HCT116 (cell line): ENCODE data around the gene SMAD7. TPM values are rescaled to one million over a fixed set of nuclear protein-coding genes. Genes with fewer than 3 reads are reported as not detected.

Source experiments
- ATAC-seq: fragments of 200-7000 bp; cut with Tn5 transposase; 2 replicates; pipeline ENCODE4 v1.9.1; 2020; ENCODE audit warnings: mild to moderate bottlenecking, moderate library complexity
- BruUV-seq: library from RNA; stranded (reverse); fragments of 400-500 nt; replicated peaks from 2 replicates; lab custom pipeline; 2021; lab: Mats Ljungman, UMichigan
- CTCF ChIA-PET: fragments of 300-600 bp; sonication (Branson Sonifier 250); formaldehyde crosslinking; loops from one replicate; lab custom pipeline; 2021; ENCODE audit warnings: antibody characterized with exemption; lab: Charles Lee
- POLR2A ChIA-PET: fragments of 300-600, 350-600 bp; sonication (Branson Sonifier 250); formaldehyde crosslinking; loops from one replicate; lab custom pipeline; 2021; ENCODE audit warnings: antibody characterized with exemption; lab: Charles Lee
- RAD21 ChIA-PET, 2 experiments: fragments of 300-600 bp; sonication (Branson Sonifier 250); formaldehyde crosslinking; loops; one replicate each; lab custom pipeline; 2023; ENCODE audit warnings: low total read pairs in 2 of 2; ENCODE audit not compliant: uncharacterized antibody in 2 of 2, unreplicated experiment in 2 of 2, low non-redundant PET in 1 of 2; lab: Charles Lee
- DNase-seq: peaks from one replicate; pipeline ENCODE4 v3.0.0-alpha.2; 2010; ENCODE audit warnings: low read depth, low spot score
- H2AFZ ChIP-seq: fragments of 200-600 bp; shearing (Covaris generic), sonication (generic); 2 replicates; pipeline ENCODE4 v1.6.1; 2017; ENCODE audit warnings: low read depth, mixed run types, mixed read lengths, antibody characterized with exemption, low read length; ENCODE audit not compliant: poor library complexity, severe bottlenecking
- H3K27ac ChIP-seq: 2 replicates; pipeline ENCODE4 v1.5.1; 2012; ENCODE audit warnings: low read depth, low read length
- H3K27me3 ChIP-seq: fragments of 200-600 bp; sonication (generic); 2 replicates; pipeline ENCODE4 v1.6.1; 2016; ENCODE audit warnings: mixed run types, low read length, mixed read lengths; ENCODE audit not compliant: insufficient read depth
- H3K36me3 ChIP-seq, 2 experiments: fragments of 200-500 bp in 1 of 2; fragments of 200-600 bp in 1 of 2; sonication (Bioruptor generic) in 1 of 2; sonication (generic) in 1 of 2; 2 replicates each; pipeline versions ENCODE4 v1.5.1 to v1.6.1; 2014 to 2016; ENCODE audit warnings: low read length in 2 of 2, inconsistent platforms in 1 of 2, mixed read lengths in 1 of 2, mixed run types in 1 of 2; ENCODE audit not compliant: insufficient read depth in 2 of 2, control insufficient read depth in 1 of 2
- H3K4me1 ChIP-seq, 2 experiments: fragments of 200-600 bp in 1 of 2; sonication (generic) in 1 of 2; 2 replicates each; pipeline versions ENCODE4 v1.5.1 to v1.6.1; 2012 to 2017; ENCODE audit warnings: low read length in 2 of 2, inconsistent platforms in 1 of 2, mild to moderate bottlenecking in 1 of 2, mixed read lengths in 1 of 2, mixed run types in 1 of 2, moderate library complexity in 1 of 2; ENCODE audit not compliant: insufficient read depth in 2 of 2, control insufficient read depth in 1 of 2
- H3K4me2 ChIP-seq: fragments of 200-600 bp; sonication (generic); 2 replicates; pipeline ENCODE4 v1.6.1; 2017; ENCODE audit warnings: mixed run types, low read length, mixed read lengths
- H3K4me3 ChIP-seq, 2 experiments: fragments of 200-600 bp in 1 of 2; sonication (generic) in 1 of 2; replicated peaks in 1 of 2; 2 replicates each; pipeline ENCODE4 v1.5.1; 2011 to 2016; ENCODE audit warnings: low read length in 2 of 2, control low read depth in 1 of 2, low read depth in 1 of 2, mild to moderate bottlenecking in 1 of 2, mixed read lengths in 1 of 2, mixed run types in 1 of 2
- H3K79me2 ChIP-seq: fragments of 200-600 bp; sonication (generic); 2 replicates; pipeline ENCODE4 v1.6.1; 2017; ENCODE audit warnings: mild to moderate bottlenecking, mixed run types, low read length, moderate library complexity, mixed read lengths; ENCODE audit not compliant: insufficient read depth
- H3K9ac ChIP-seq: fragments of 200-600 bp; sonication (generic); 2 replicates; pipeline ENCODE4 v1.6.1; 2016; ENCODE audit warnings: low read length, mixed read lengths
- H3K9me2 ChIP-seq: fragments of 200-600 bp; sonication (generic), shearing (Covaris generic); 2 replicates; pipeline ENCODE4 v1.6.1; 2017; ENCODE audit warnings: mixed run types, mild to moderate bottlenecking, moderate library complexity; ENCODE audit not compliant: insufficient read depth
- H3K9me3 ChIP-seq, 2 experiments: fragments of 200-500 bp in 1 of 2; fragments of 200-600 bp in 1 of 2; sonication (Bioruptor generic) in 1 of 2; sonication (generic) in 1 of 2; 2 replicates each; pipeline ENCODE4 v1.6.1; 2014 to 2017; ENCODE audit warnings: low read length in 2 of 2, mixed read lengths in 2 of 2, inconsistent platforms in 1 of 2, low read depth in 1 of 2, mild to moderate bottlenecking in 1 of 2, mixed run types in 1 of 2, moderate library complexity in 1 of 2; ENCODE audit not compliant: control insufficient read depth in 1 of 2, insufficient read depth in 1 of 2
- H4K20me1 ChIP-seq: fragments of 200-600 bp; sonication (generic), shearing (Covaris generic); 2 replicates; pipeline ENCODE4 v1.6.1; 2017; ENCODE audit warnings: mixed run types, mild to moderate bottlenecking, moderate library complexity; ENCODE audit not compliant: insufficient read depth
- CBX3 ChIP-seq: IDR thresholded peaks from 2 replicates; pipeline ENCODE4 v1.6.1; 2012; ENCODE audit warnings: low read depth
- CEBPB ChIP-seq: IDR thresholded peaks from 2 replicates; pipeline ENCODE4 v1.6.1; 2012; ENCODE audit warnings: low read depth
- EGR1 ChIP-seq: IDR thresholded peaks from 2 replicates; pipeline ENCODE4 v1.6.1; 2012; ENCODE audit warnings: low read depth
- EZH2 ChIP-seq: fragments of 200-600 bp; sonication (generic); IDR thresholded peaks from 2 replicates; pipeline ENCODE4 v1.6.1; 2017; ENCODE audit warnings: antibody characterized with exemption, mixed run types
- JUND ChIP-seq: IDR thresholded peaks from 2 replicates; pipeline ENCODE4 v1.6.1; 2012
- POLR2A ChIP-seq: IDR thresholded peaks from 2 replicates; pipeline ENCODE4 v1.7.0; 2011; ENCODE audit warnings: borderline replicate concordance; ENCODE audit not compliant: insufficient read depth, insufficient read length; ENCODE audit errors: extremely low read depth
- POLR2AphosphoS5 ChIP-seq: IDR thresholded peaks from 2 replicates; pipeline ENCODE4 v1.6.1; 2011; ENCODE audit warnings: mild to moderate bottlenecking, low read depth, low read length, moderate library complexity
- RAD21 ChIP-seq: IDR thresholded peaks from 2 replicates; pipeline ENCODE4 v1.6.1; 2012; ENCODE audit warnings: low read depth, mild to moderate bottlenecking
- SIN3A ChIP-seq: IDR thresholded peaks from 2 replicates; pipeline ENCODE4 v1.6.1; 2012; ENCODE audit warnings: low read depth
- SP1 ChIP-seq: IDR thresholded peaks from 2 replicates; pipeline ENCODE4 v1.6.1; 2012; ENCODE audit warnings: low read depth
- SRF ChIP-seq: IDR thresholded peaks from 2 replicates; pipeline ENCODE4 v1.6.1; 2012; ENCODE audit warnings: low read depth
- ZNF274 ChIP-seq: fragments of 200-500 bp; sonication (Bioruptor generic); IDR thresholded peaks from 2 replicates; pipeline ENCODE4 v1.6.1; 2014; ENCODE audit warnings: mild to moderate bottlenecking, low read depth, low read length, inconsistent platforms
- intact Hi-C: fragments of 100-400 bp; cut with micrococcal nuclease; formaldehyde crosslinking; loops from 2 replicates; pipeline ENCODE4 v1.10.0; 2022
- total RNA-seq: library from RNA; stranded (reverse); gene quantifications from one replicate; pipeline ENCODE4 v1.2.1, GENCODE V29; 2021; ENCODE audit not compliant: unreplicated experiment
- TF ChIP-seq, protein P1 (sequence below): IDR thresholded peaks from 2 replicates; pipeline ENCODE4 v1.6.1; 2012
- TF ChIP-seq, protein P2 (sequence below): IDR thresholded peaks from 2 replicates; pipeline ENCODE4 v1.6.1; 2012
- TF ChIP-seq, protein P3 (sequence below): IDR thresholded peaks from 2 replicates; pipeline ENCODE4 v1.6.1; 2011; ENCODE audit warnings: mild to moderate bottlenecking, low read length, moderate library complexity; ENCODE audit not compliant: insufficient replicate concordance; ENCODE audit errors: extremely low read depth

SMAD7 gene
- total RNA-seq, 1 experiment from 2014 or later = 7.2 TPM

DNA sequence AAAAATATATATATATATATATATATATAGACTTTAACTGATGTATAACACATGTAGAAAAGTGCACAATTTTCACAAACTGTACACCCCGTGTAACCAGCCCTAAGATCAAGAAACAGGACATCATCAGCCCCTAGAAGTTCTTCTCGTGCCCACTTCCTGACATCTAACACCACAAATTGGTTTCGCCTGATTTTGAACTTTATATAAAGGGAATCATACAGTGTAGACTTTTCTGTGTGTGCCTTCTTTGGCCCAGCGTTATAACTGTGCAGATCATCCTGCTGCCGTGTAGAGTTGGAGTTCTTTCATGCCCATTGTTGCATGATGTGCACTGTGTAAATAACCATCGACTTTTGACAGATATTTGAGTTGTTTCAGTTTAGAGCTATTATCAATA is 41.0 kb downstream of the SMAD7 start:
- ChIA-PET CTCF (no interaction called here), RAD21 (no interaction called here), POLR2A (no interaction called here)
- TF ChIP-seq RAD21 (no peak), JUND (no peak), POLR2A (no peak), CBX3 (no peak), CEBPB (no peak), EZH2 (no peak), ZNF274 (no peak), EGR1 (no peak)
- TF ChIP-seq, protein P1, sequence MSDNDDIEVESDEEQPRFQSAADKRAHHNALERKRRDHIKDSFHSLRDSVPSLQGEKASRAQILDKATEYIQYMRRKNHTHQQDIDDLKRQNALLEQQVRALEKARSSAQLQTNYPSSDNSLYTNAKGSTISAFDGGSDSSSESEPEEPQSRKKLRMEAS = no peak
- TF ChIP-seq, protein P2, sequence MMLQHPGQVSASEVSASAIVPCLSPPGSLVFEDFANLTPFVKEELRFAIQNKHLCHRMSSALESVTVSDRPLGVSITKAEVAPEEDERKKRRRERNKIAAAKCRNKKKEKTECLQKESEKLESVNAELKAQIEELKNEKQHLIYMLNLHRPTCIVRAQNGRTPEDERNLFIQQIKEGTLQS = no peak
- intact Hi-C loops = loop anchor here (5.0 kb wide), 1 partner anchor 232 kb away; no protein-coding TSS in a partner anchor
- ATAC-seq (no peak), DNase-seq (no peak)
- Histone ChIP-seq H3K36me3 (no peaks in the 10 kb centered on the region), H2AFZ (no peak overlapping the region), H4K20me1 (no peaks in the 10 kb centered on the region), H3K27ac (no peak overlapping the region), H3K9ac (no peak overlapping the region), H3K4me3 (no peak overlapping the region), H3K79me2 (no peaks in the 10 kb centered on the region), H3K9me3 (no peaks in the 10 kb centered on the region), H3K27me3 (peaks cover 8% of the 10 kb centered on the region; the same call in 1 of the 2 replicates), H3K4me1 (peaks cover 2 to 7% of the 10 kb centered on the region in 2 experiments; a peak in 3 of 4 replicates), H3K9me2 (no peaks in the 10 kb centered on the region), H3K4me2 (no peak overlapping the region)
- no TSS peak for BruUV-seq

DNA sequence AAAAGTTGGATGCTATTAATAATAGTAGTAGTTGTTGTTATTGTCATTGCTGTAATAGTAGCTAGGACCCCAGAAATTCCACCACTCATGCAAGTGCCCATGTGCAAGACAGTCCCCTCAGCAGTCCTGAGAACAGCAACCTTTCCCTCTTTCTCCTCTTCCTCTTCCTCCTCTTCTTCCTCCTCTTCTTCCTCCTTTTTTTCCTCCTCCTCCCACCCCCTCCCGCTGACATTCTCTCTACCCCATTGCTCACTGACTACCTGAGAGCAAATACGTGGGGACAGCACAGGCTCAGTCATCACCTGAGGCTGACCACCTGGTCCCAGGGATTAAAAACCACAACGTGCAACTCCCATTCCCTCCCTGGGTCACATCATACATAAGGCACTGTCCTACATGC is 41.8 kb downstream of the SMAD7 start:
- ChIA-PET CTCF (no interaction called here), RAD21 (no interaction called here), POLR2A (no interaction called here)
- no TSS peak for BruUV-seq
- Histone ChIP-seq H3K27ac (no peak overlapping the region), H3K4me2 (no peak overlapping the region), H3K9me2 (no peaks in the 10 kb centered on the region), H3K9ac (no peak overlapping the region), H4K20me1 (no peaks in the 10 kb centered on the region), H3K27me3 (peaks cover 15% of the 10 kb centered on the region; the same call in 1 of the 2 replicates), H3K4me1 (peaks cover 2 to 7% of the 10 kb centered on the region in 2 experiments; a peak in 3 of 4 replicates), H3K79me2 (no peaks in the 10 kb centered on the region), H3K36me3 (no peaks in the 10 kb centered on the region), H2AFZ (no peak overlapping the region), H3K9me3 (no peaks in the 10 kb centered on the region), H3K4me3 (no peak overlapping the region)
- intact Hi-C loops = no loop called here
- DNase-seq (no peak), ATAC-seq (no peak)
- TF ChIP-seq SIN3A = no peak
- no peak for TF ChIP-seq SRF
- TF ChIP-seq POLR2AphosphoS5 = no peak
- no peak for TF ChIP-seq POLR2A
- TF ChIP-seq, protein P3, sequence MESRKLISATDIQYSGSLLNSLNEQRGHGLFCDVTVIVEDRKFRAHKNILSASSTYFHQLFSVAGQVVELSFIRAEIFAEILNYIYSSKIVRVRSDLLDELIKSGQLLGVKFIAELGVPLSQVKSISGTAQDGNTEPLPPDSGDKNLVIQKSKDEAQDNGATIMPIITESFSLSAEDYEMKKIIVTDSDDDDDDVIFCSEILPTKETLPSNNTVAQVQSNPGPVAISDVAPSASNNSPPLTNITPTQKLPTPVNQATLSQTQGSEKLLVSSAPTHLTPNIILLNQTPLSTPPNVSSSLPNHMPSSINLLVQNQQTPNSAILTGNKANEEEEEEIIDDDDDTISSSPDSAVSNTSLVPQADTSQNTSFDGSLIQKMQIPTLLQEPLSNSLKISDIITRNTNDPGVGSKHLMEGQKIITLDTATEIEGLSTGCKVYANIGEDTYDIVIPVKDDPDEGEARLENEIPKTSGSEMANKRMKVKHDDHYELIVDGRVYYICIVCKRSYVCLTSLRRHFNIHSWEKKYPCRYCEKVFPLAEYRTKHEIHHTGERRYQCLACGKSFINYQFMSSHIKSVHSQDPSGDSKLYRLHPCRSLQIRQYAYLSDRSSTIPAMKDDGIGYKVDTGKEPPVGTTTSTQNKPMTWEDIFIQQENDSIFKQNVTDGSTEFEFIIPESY = no peak
- TF ChIP-seq SP1 = no peak
